NCI-H345 treated with DMSO at 0.1 percent for 48 hours (cell line): ENCODE data around the gene INTS6.
"Not testable (repeated sequence)": the region's sequence is repeated elsewhere in the genome, so short reads cannot be mapped to it uniquely, and the experiment has no call there.

ENCODE experiments used
- DNase-seq: peaks from one replicate; lab custom pipeline; 2025; ENCODE audit not compliant: unreplicated experiment; lab: John Stamatoyannopoulos, UW

The INTS6 gene

DNA sequence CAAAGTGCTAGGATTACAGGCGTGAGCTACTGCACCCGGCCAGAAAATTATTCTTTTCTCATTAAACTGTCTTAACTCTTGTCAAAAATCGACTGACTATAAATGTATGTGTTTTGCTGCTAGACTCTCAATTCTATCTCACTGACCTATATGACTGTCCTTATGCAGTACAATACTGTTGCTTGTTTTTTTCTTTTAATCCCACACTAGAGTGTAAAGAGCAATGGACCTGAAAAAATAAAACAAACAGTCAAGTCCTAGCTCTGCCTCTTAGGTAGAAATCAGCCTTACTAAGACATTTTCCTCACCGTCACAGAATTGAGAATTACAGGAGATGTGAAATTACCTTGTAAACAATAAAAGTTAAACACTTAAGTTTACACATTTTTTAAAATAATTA lies 35.1 kb downstream of the INTS6 start:
- DNase-seq: no peak

DNA sequence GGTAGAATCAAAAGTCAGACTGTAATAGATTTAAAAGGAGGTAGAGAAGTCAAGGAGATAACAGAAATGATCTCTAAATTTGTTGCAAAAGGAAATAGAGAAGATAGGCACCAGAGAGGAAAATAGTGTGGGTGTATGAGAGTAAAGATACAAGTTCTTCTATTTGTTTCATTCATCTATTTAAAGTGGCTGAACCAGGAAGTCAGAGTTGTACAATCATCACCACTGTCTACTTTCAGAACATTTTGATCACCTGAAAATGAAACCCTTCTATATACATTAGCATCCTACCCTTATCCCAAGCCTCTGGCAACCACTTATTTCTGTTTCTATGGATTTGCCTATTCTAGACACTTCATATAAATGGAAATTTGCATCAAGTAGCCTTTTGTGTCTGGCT lies 36.7 kb downstream of the INTS6 start:
- no peak for DNase-seq

DNA sequence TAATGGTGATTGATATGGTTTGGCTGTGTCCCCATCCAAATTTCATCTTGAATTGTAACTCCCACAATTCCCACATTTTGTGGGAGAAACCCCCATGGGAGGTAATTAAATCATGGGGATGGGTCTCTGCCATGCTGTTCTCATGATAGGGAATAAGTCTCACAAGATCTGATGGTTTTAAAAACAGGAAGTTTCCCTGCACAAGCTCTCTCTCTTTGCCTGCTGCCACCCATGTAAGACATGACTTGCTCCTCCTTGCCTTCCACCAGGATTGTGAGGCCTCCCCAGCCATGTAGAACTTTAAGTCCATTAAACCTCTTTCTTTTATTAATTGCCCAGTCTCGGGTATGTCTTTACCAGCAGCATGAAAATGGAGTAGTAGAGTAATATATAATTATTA lies 37.5 kb downstream of the INTS6 start:
- DNase-seq: not testable (repeated sequence)

DNA sequence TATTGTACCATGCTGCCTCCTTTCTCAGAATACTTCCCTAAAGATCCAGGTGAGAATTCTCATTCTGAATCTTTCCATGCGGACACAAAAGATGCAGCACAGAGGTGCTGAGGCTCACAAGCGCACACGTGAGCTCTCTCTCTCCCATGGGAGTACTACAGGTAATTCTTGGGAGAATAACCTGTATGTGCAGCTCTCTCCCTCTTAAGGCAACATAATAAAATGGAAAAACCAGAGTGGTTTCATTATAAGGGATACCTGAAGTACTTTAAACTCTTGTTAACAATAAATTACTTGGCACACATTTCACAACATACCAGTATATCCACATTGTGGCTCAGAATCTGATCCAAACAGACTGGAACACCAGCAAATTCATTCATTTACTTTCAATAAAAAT lies 40.4 kb downstream of the INTS6 start:
- DNase-seq: no peak

DNA sequence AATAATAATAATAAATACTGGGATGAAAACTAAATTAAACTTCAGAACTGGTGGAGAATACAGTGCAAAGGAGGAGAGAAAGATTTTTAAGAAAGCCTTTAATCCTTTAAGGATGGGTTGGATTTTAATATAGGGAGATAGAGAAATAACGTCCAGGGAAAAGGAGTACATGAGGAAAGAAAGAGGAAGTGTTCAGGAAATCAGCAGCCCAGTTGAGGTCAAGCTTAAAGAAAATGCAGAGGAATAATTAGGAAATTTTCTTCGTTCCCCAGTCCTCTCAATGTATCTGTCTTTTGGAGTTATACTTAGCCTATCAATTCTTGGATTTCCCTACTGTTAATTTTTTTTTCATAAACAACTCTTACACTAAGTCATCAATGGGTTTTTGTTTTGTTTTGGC lies 47.7 kb downstream of the INTS6 start:
- no peak for DNase-seq

DNA sequence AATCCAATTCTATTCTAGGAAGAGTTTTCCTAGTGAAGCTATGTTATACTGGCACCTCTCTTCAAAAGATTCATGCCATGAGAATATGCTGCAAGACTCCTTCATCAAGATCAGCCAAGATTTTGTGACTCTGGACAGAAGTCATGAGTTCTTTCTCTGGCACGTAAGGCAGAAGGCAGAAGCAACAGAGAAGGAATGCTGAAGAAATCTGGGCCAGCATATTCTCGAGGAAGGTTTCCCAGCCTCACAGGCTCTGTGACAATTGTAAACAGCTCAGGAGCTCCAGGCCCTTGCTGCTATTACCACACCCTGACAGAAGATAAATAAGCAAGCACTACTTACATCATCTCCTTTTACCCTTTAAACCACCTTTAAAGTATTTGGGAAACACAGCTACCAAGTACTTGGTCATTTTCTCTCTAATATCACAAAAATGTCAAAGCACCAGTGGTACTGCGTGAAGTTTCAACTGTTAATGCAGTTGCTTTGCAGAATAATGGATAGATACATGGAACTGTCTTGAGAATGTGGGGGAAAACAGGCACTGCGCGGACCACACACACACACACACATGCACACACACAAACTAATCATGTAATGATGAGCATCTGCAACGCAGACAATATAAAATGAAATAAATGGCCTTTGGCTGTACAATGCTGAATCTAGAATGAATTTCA lies 55.4 kb downstream of the INTS6 start:
- no peak for DNase-seq

DNA sequence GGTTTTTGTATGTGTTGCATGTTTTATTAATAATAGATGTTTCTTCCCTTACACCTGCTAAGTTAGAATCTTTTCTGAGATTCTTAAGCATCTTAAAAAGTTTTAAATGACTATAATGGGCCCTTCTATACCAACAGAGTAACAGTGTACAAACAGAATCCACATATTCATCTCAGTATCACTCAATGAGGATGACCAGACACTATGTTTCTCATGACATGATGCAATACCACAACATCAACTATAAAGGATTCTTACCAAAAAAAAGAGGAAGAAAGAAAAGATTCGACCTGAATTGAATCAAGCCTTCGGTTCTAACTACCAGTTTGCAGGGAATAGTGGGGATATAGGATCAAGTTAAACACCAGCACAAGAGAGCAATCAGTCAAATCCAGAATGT lies 56.5 kb downstream of the INTS6 start:
- no peak for DNase-seq

DNA sequence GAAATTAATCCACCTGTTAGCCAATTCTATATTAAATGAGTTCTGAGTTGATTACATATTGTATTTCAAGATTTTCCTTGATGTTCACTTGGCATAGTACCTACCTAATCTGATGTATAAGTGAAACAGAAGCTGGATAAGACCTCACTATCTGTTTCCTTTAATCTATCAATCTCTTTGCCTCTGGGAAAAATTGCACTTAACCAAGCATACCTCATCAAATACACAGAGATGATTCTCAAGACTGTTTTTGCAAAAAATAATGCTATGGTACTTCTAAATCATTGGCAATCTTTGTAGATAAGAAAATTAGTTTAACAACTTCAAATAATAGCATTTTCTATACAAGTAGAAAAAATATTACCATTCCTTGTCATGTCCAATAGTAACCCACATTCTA lies 58.1 kb downstream of the INTS6 start:
- DNase-seq: no peak

DNA sequence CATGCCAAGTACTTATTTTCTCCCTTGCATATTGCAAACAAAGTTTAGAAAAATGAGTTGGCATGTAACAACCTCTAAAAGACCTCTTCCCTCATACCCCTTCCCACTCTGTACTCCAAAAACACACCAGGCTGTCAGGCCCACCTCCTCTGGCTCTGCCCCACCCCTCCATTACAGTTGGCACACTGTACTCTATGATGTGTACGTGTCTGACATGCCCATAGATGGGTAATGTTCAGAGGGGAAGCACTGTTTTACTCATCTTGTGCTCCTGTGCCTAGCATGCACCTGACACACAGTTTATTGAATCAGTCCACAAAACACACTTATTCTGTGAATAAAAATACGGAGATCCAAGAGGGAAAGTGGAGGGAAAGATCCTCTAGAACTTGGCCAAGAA lies 67.7 kb downstream of the INTS6 start:
- DNase-seq: no peak

DNA sequence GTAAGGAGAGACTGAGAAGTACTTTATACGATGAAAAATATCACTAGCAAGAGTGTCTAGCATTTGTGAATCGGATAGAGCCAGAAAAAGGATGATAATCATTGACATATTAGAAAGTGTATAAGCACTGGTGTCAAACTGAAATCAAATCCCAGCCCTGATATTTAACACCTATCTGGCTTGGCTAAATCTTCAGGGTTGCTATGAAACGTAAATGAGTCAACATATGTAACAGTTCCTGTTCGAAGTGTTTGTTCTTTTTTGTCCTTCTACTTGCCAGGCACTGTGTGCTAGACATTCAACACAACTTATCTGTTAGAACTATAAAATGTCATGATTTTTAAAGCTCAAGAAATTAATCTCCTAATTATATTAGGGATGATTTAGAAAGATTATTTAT lies 72.6 kb downstream of the INTS6 start:
- DNase-seq: no peak

DNA sequence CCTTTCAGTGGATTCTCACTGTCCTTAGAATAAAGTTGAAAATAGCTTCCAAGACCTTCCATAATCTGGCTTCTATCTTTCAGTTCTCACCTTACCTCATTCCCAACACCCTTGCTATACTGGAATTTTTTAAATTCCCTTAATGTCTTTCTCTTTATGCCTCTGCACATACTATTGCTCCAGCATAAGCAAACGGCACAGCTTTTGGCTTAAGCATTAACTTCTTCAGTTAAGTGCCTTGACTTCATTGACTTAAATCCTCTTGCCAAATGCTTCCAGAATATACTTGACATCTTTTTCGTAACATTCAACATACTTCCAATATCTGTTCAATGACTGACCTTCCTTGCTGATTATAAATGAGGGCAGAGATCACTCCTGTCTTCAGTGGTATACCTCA lies 79.4 kb downstream of the INTS6 start:
- no peak for DNase-seq

DNA sequence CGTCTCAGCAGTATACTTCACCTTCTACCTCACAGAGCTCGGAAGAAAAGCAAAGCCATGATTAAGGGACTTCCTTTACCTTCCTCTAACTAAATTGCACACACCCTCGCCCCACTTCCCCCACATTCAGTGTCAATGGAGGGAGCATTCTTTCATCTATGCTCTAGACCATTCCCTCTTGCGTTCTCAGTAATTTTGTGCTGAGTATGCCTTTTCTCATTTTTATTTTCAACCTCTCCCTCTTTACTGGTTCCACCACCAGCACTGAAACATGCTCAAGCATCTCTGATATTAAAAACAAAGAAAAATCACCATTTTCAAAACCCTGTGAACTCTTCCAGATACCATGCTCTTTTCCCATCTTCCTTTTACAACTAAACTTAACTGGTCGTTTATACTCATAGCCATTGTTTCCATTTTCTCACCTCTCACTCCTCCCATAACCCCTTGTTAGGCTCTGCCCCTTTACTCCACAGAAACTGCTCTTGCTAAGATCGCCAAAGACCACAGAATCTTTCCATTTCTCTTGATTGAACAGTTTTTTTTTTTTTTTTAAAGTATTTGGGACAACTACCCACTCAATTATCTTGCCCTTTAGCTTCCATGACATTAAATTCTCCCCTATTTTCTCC lies 81.0 kb downstream of the INTS6 start:
- DNase-seq: no peak

DNA sequence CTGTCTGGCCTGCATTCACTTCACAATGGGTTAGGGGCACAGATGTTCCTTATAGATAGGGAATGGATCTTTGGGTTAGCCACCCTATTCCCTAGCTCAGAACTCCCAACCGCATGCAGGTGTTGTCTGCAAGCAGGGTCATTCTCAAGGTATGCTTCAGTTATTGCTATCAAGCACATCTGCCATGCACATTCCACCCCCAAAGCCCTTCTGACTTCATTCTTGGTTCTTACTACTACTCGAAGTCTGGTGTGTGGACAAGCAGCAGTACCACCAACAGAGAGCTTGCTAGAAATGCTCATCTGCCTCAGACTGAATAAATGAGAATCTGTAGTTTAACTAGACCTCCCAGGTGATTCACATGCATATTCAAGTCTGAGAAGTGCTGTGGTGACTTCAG lies 82.0 kb downstream of the INTS6 start:
- no peak for DNase-seq

DNA sequence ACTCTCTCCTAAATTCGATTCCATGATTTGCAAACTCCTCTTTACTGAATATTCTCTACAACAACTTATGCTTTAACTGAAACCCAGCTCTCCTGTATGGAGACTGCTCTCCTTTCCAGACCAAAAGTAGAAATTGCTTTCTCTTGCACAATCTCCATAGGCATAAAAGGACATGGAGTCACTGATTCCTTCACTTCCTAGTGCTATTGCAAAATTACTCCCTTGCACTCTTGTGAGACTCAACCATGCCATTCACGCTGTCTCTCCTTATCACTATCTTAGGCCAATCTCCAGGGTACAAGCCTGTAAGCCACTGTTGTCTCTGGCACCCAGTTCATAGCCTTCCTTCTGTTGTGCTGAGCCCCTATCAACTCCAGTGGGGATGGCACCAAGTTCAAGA lies 82.7 kb downstream of the INTS6 start:
- no peak for DNase-seq

DNA sequence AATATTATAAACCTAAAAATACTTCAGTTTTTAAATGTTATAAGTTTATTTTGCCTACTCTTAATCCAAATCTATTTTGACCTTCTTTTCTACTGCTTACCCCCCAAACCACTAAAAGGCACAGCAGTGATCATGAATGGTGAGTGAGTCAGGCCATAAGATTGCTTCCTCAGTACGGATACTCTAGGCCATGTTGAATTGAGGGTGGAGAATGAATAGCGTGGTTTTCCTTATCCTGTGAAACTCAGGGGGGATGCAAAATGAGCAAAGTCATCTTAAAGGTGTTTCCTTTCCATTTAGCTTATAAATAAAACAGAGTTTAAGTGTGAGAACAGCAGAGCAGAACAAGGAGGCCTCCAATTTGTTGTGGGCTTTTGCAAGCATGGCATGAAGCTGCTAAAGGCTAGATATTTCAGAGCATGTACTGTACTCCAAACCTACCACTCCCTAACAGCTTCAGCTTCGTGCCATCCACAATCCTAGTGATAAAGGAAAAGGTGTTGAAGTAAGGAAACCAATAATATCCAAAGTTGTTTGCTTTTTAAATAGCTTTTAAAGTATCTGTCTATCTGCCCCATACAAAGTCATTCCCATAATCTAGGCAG lies 88.3 kb downstream of the INTS6 start:
- DNase-seq: no peak

DNA sequence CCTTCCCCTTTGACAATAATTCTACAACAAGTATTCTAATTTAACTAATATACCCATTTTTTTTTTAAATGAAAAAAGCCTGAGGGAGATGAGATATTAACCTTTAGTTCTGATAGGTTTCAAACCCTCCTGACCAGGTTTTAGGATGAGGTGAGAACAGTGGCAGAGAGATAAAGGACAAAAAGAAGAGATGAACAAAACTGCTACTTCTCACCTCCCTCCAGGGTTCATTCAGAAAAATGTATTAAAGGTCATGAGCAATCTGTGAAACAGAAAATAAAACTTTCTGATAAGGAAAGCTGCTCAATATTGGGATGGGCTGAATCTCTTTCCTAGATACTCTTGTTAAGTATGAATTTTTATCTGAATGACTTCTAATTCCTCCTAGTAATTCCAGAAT lies 89.2 kb downstream of the INTS6 start:
- DNase-seq: no peak

DNA sequence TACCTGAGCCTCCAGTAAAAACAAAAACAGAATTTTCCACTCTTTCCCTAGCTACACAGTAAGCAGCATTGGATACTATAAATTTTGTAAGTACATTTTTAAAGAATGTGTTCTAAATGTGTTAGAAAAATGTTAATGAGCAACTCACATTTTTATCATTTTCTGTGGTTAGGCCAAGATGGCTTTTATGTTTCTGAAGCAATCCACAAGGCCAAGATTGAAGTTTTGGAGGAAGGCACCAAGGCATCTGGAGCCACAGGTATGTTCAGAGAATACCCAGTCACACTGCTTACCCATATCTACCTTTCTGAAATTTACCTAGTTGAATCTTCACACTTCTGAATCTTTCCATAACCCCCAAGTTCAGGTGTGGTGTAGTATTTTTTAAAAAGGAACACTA lies 91.7 kb downstream of the INTS6 start:
- no peak for DNase-seq

DNA sequence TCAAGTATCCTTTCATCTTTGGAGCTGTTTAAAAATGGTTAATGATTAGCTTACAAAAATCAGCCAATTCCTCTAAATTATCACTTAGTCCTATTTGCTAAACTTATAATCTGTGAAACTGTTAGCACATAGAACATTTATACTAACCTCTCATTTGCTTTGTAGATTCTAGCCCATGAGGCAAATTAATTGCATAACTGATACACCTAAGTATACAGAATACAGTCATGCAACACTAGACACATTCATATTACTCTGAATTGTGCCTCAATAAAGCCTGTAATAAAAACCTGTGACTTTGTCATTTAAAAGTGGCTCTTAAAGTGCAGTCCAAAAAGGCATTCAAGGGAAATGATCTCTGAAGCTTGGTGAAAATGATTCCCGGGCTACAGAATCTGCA lies 92.3 kb downstream of the INTS6 start:
- DNase-seq: no peak

DNA sequence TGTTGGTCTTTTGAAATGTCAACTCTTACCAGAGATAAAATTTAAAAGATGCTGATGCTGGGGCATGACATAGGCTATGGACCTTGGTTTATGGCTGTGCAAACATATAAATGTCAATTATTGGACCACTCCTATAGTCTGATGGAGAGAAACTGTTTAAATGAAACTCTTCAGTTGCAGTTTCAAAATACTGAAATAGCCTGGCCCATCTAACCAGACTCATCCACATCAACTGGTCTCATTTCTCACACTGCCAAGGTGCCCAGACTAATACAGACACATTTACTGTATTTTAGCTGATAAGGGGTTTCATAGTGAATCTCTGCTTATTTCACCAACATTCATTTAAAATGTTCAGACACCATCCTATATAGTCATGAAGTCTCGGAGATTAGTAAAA lies 93.5 kb downstream of the INTS6 start:
- DNase-seq: no peak

DNA sequence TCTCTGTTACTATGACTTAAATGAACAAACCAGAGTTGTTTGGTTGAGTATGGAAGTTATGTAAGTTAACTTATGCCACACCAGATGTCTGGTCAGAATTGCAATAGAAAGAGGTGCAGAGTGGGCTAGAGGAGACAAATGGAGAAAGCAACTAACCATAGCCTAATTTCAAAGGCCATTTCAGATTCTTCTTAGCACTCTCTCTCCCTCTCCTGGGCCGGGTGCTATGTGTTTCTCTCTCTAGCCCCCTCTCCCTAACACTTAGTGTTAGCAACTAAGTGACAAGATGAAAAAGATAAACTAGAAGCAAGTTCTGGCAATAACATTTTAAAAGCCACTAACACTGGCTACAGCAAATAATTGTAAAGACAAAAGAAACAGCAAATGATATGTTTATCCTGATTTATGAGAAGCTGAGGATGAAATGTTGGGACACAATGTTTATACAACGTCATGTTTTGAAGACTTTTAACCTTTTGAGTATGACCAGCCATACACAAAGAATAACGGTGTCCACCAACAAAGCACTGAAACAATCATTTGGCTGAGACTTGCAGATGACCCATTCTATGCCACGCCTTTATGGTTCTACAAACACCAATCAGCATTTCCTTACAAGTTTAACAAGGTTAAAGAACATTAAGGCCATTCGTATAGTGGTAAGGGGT lies 94.8 kb downstream of the INTS6 start:
- no peak for DNase-seq

DNA sequence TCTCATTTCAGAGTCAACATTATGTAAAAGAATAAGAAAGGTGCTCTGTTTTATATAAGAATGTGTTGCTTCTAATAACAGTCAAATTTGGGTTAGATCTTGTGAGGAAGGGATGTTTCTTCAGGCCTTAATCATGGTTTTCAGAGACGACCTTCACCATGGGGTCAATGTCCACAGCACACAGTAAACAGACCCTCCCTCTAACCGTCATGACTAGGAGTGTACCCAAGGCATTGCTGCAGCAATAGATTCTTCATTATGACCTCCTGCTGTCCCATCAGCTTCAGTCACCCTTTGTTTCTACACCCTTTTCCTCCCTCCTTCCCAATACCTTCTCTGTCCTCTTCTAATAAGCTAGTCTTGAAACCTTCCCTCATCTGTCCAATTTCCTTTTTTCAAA lies 97.6 kb downstream of the INTS6 start:
- DNase-seq: no peak

DNA sequence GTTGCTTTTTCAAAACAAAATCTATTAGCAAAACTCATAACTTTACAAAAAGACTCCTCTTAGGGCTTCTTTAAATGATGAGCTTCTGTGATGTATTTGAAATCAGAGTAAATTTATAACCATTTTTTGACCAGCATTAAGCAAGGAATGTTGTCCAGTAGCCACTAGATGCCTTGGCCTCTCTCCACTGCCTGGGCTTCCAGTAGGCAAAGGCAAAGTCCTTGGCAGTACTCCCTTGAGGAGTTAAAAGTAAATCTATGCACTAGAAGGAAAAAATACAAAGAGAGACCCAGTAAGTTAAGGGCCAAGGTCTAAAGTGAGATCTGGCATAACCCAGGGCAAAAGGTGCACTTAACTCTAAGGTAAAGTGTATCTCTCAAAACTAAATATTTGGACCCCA lies 103.8 kb downstream of the INTS6 start:
- no peak for DNase-seq
